Pancreas (tissue), 10 donors: Measurements from ENCODE around the gene XRN2. TPM values are rescaled to one million over a fixed set of nuclear protein-coding genes. Genes with fewer than 3 reads are reported as not detected.

Experiments
- ATAC-seq, 4 donors: fragments of 200-7000 bp; cut with Tn5 transposase; one replicate each; pipeline versions ENCODE4 v1.8.0 to v1.9.1; 2020; ENCODE audit warnings: mild to moderate bottlenecking in 4 of 4, moderate library complexity in 4 of 4
- DNase-seq, 6 donors: peaks; one replicate each; pipeline ENCODE4 v3.0.0-alpha.2; 2020
- FAIRE-seq: peaks from 2 replicates; lab custom pipeline; 2012; peaks lifted over from hg19 to GRCh38; lab: Jason Lieb, UNC
- H3K27ac ChIP-seq, 4 donors: fragments of 200-600 bp; sonication (generic); 1 replicate in 3 of 4; 2 replicates in 1 of 4; pipeline versions ENCODE4 v1.5.0 to v1.8.0; 2020
- H3K27me3 ChIP-seq, 4 donors: fragments of 200-600 bp; one replicate each; pipeline ENCODE4 v1.8.0; 2021
- H3K36me3 ChIP-seq, 3 donors: fragments of 200-600 bp; sonication (generic) in 1 of 3; one replicate each; pipeline versions ENCODE4 v1.5.0 to v1.8.0; 2020 to 2021
- H3K4me1 ChIP-seq, 3 donors: fragments of 200-600 bp; one replicate each; pipeline ENCODE4 v1.8.0; 2021
- H3K4me3 ChIP-seq, 4 donors: fragments of 200-600 bp; sonication (generic) in 2 of 4; one replicate each; pipeline versions ENCODE4 v1.5.0 to v1.8.0; 2020 to 2021
- H3K9me3 ChIP-seq, 4 donors: fragments of 200-600 bp; one replicate each; pipeline ENCODE4 v1.8.0; 2021
- WGBS, 2 donors: extraction: QIAGEN DNeasy Blood & Tissue Kit; methylation state at CpG; one replicate each; pipeline ENCODE4 v1.1.7; 2013; 5-methylcytosine and 5-hydroxymethylcytosine counted together
- intact Hi-C, 3 donors: fragments of 100-400 bp; cut with DNase I; formaldehyde crosslinking; loops; one replicate each; pipeline versions ENCODE4 v1.11.1 to v1.14.2; 2022
- polyA plus RNA-seq, 2 donors: library from polyadenylated mRNA; stranded (reverse); fragments of 200-250 nt; gene quantifications; one replicate each; pipeline ENCODE4 v1.2.3, GENCODE V29; 2013
- total RNA-seq, 6 donors: library from RNA; stranded (reverse); fragmentation: NEBNext Ultra II Directional in 4 of 6; extraction: Animal tissue kit (Norgen Biotek cat#: 25700) in 4 of 6; gene quantifications; one replicate each; pipeline versions ENCODE4 v1.2.1 to v1.2.4, GENCODE V29; 2021 to 2023
- TF ChIP-seq, protein P1 (sequence below), 4 donors: fragments of 200-600 bp; sonication (generic) in 3 of 4; IDR thresholded peaks; one replicate each; pipeline versions ENCODE4 v1.5.0 to v1.8.0; 2021; ENCODE audit warnings: antibody characterized with exemption in 4 of 4
- donor health status: healthy with polysubstance abuse.
- donor health status: DM: no; HTN: no; CAD: no; lungs with moderate emphysema.
- donor health status: DM: no; HTN: no; CAD: no.
- donor health status: control.
- donor health status: control.
- donor health status: Bipolar disorder and iron deficiency.
- donor health status: DM: yes; HTN: yes; CAD: no.
- donor health status: DM: no; HTN: no; CAD: no.
- donor health status: DM: no; HTN: no; CAD: no.
- donor health status: DM: yes; HTN: yes; CAD: no.

Gene XRN2
- total and polyA plus RNA-seq, 8 donors: 10.0 to 33.6 (median 27.2) TPM

DNA sequence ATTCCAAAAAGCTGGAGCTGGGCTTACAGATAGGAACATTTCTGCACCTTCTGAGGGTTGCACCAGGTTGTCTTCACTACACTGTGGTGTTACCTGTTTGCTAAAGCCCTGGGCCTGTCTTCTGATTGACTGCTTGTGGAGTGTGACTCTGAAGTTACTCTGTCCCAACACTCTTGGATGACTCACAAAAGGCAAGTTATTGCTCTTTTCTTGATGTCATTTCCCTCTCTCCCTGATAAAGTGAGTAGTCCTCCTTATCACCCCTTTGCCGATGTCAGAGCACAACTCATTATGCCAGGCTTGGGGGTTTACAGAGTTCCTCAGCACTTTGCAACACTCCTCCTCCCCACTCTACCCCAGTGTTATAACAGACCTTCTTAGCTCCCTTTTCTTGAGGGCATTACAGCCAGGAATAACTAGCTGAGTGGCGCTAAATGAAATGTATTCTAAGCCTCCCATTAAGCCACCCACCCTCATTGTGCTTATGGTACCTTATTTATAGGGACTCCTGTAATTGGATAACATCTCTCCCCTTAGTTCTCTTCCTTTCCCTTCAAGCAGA is 130.3 kb downstream of the XRN2 start:
- DNase-seq (no peak), ATAC-seq (no peak), FAIRE-seq (no peak)
- intact Hi-C loops: no loop called here
- Histone ChIP-seq H3K36me3 (no peaks in the 10 kb centered on the region), H3K27ac (no peak overlapping the region), H3K9me3 (no peaks in the 10 kb centered on the region), H3K4me3 (no peak overlapping the region), H3K27me3 (no peaks in the 10 kb centered on the region), H3K4me1 (no peaks in the 10 kb centered on the region)
- WGBS, 2 donors: 58 to 60% methylated on average over 2 of the region's 2 CpGs
- TF ChIP-seq, protein P1, sequence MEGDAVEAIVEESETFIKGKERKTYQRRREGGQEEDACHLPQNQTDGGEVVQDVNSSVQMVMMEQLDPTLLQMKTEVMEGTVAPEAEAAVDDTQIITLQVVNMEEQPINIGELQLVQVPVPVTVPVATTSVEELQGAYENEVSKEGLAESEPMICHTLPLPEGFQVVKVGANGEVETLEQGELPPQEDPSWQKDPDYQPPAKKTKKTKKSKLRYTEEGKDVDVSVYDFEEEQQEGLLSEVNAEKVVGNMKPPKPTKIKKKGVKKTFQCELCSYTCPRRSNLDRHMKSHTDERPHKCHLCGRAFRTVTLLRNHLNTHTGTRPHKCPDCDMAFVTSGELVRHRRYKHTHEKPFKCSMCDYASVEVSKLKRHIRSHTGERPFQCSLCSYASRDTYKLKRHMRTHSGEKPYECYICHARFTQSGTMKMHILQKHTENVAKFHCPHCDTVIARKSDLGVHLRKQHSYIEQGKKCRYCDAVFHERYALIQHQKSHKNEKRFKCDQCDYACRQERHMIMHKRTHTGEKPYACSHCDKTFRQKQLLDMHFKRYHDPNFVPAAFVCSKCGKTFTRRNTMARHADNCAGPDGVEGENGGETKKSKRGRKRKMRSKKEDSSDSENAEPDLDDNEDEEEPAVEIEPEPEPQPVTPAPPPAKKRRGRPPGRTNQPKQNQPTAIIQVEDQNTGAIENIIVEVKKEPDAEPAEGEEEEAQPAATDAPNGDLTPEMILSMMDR (IDR thresholded peaks at IDR 0.05): no peak

GRCh38 chr20:21435576-21435975 is 132.4 kb downstream of the XRN2 start:
- WGBS, 2 donors: 35 to 41% methylated on average over 3 of the region's 3 CpGs

GRCh38 chr20:21436205-21436604 is 133.1 kb downstream of the XRN2 start:
- H3K4me3 ChIP-seq: no peak overlapping the region
- no peaks in the 10 kb centered on the region for H3K36me3 ChIP-seq
- WGBS, 2 donors: 45 to 61% methylated on average over 4 of the region's 4 CpGs
- H3K27ac ChIP-seq: no peak overlapping the region
- peaks cover 0 to 7% (median 0%) of the 10 kb centered on the region in 4 donors for H3K27me3 ChIP-seq
- no peaks in the 10 kb centered on the region for H3K4me1 ChIP-seq
- no peaks in the 10 kb centered on the region for H3K9me3 ChIP-seq
- ATAC-seq (no peak), DNase-seq (no peak), FAIRE-seq (no peak)
- intact Hi-C loops: no loop called here
- TF ChIP-seq, protein P1 (IDR thresholded peaks at IDR 0.05): no peak

More at GRCh38 chr20:21435576-21435975, 132.4 kb downstream of the XRN2 start:
- peaks cover 0 to 2% (median 0%) of the 10 kb centered on the region in 4 donors for H3K27me3 ChIP-seq
- H3K4me1 ChIP-seq: no peaks in the 10 kb centered on the region
- intact Hi-C loops: no loop called here
- TF ChIP-seq, protein P1 (IDR thresholded peaks at IDR 0.05): no peak
- no peak for FAIRE-seq
- H3K9me3 ChIP-seq: no peaks in the 10 kb centered on the region
- H3K27ac ChIP-seq: no peak overlapping the region
- H3K4me3 ChIP-seq: no peak overlapping the region
- no peaks in the 10 kb centered on the region for H3K36me3 ChIP-seq
- ATAC-seq: no peak
- no peak for DNase-seq

- H3K27me3 ChIP-seq: peaks cover 0 to 7% (median 2%) of the 10 kb centered on the region in 4 donors
- no peak for FAIRE-seq
- no peak overlapping the region for H3K4me3 ChIP-seq
- no peaks in the 10 kb centered on the region for H3K36me3 ChIP-seq
- WGBS, 2 donors: 80% methylated on average over 1 of the region's 1 CpG
- TF ChIP-seq, protein P1 (IDR thresholded peaks at IDR 0.05): no peak
- H3K4me1 ChIP-seq: no peaks in the 10 kb centered on the region
- H3K9me3 ChIP-seq: no peaks in the 10 kb centered on the region
- DNase-seq: no peak
- no peak overlapping the region for H3K27ac ChIP-seq
- no peak for ATAC-seq
- intact Hi-C loops: no loop called here
Measured at GRCh38 chr20:21437248-21437647, 134.1 kb downstream of the XRN2 start.

DNA sequence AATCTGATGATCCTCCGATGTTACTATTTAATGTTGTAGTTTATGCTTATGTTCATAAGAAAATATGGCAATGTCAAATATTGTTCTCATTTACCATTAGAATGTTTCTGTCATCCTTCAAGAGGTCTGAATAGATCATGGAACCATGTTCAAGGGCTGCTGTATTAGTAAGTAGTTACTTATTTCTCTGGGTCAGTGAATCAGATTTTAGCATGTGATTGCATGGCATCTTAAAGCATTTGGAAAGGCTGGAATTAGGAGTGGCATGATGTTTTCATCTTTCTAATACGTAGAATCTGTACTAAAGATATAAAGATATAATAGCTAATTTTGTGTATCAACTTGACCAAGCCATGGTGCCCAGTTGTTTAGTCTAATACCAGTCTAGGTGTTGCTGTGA is 134.7 kb downstream of the XRN2 start:
- Histone ChIP-seq H3K4me3 (no peak overlapping the region), H3K27me3 (peaks cover 0 to 7% (median 2%) of the 10 kb centered on the region in 4 donors), H3K27ac (no peak overlapping the region), H3K4me1 (no peaks in the 10 kb centered on the region), H3K36me3 (no peaks in the 10 kb centered on the region), H3K9me3 (no peaks in the 10 kb centered on the region)
- no peak for ATAC-seq
- intact Hi-C loops: no loop called here
- no peak for DNase-seq
- FAIRE-seq: no peak
- TF ChIP-seq, protein P1 (IDR thresholded peaks at IDR 0.05): no peak
- 71 to 77% methylated on average over 2 of the region's 2 CpGs for WGBS, 2 donors
